Neural progenitor cell (in vitro differentiated cells): ENCODE measurements around the gene CADM1.

Experiments used
- EZH2 ChIP-seq: fragments of 200-600 bp; sonication (generic); IDR thresholded peaks from 2 replicates; pipeline ENCODE4 v1.6.1; 2017; ENCODE audit warnings: antibody characterized with exemption, mild to moderate bottlenecking, moderate library complexity
- EZH2phosphoT487 ChIP-seq: fragments of 200-600 bp; sonication (generic); IDR thresholded peaks from 2 replicates; pipeline ENCODE4 v1.6.1; 2017; ENCODE audit warnings: antibody characterized with exemption
- TF ChIP-seq, protein P1 (sequence below): fragments of 200-600 bp; sonication (generic); IDR thresholded peaks from 2 replicates; pipeline ENCODE4 v1.5.1; 2017; ENCODE audit warnings: antibody characterized with exemption, mild to moderate bottlenecking

DNA sequence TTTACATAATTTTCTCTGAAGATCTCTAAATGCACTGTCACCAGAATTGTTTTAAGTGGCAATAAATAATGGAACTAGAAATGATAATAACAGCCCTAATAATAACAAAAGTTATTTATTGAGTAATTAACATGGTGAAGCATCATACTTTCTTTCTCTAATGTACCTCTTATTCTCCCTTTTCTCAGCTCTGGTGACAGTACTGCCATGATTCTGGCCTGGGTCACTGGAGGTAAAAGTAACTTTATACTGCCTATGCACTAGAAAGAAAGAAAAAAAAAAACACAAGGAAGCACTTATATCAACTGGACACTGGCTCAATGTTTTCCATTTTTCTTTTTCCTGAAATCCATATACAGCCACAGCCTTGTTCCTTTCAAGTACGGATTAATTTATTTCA, 43.7 kb downstream of the CADM1 start:
- TF ChIP-seq, protein P1, sequence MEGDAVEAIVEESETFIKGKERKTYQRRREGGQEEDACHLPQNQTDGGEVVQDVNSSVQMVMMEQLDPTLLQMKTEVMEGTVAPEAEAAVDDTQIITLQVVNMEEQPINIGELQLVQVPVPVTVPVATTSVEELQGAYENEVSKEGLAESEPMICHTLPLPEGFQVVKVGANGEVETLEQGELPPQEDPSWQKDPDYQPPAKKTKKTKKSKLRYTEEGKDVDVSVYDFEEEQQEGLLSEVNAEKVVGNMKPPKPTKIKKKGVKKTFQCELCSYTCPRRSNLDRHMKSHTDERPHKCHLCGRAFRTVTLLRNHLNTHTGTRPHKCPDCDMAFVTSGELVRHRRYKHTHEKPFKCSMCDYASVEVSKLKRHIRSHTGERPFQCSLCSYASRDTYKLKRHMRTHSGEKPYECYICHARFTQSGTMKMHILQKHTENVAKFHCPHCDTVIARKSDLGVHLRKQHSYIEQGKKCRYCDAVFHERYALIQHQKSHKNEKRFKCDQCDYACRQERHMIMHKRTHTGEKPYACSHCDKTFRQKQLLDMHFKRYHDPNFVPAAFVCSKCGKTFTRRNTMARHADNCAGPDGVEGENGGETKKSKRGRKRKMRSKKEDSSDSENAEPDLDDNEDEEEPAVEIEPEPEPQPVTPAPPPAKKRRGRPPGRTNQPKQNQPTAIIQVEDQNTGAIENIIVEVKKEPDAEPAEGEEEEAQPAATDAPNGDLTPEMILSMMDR = no peak
- TF ChIP-seq EZH2 (no peak), EZH2phosphoT487 (no peak)
